ENCODE measurements around the gene NET1. TPM values are rescaled to one million over a fixed set of nuclear protein-coding genes. Genes with fewer than 3 reads are reported as not detected.

NET1 gene
- total RNA-seq, 4 donors from 2014 or later, result 272 to 430 (median 363) TPM

- no peak for TF ChIP-seq POLR2AphosphoS5 (IDR thresholded peaks at IDR 0.05)
- no peak for TF ChIP-seq CTCF (IDR thresholded peaks at IDR 0.05)
- TF ChIP-seq POLR2A (IDR thresholded peaks at IDR 0.05; ENCODE audit: low read depth), result no peak
- TF ChIP-seq EP300 (IDR thresholded peaks at IDR 0.05), result no peak
- WGBS, result 78% methylated on average over 5 of the region's 5 CpGs
- Histone ChIP-seq H3K9me3 (no peaks in the 10 kb centered on the region), H3K4me1 (peaks cover 6 to 36% (median 28%) of the 10 kb centered on the region in 4 donors), H3K27me3 (no peaks in the 10 kb centered on the region), H3K27ac (replicated peaks in 1 of 4) (peak overlapping the region in 2 of 4 donors; percentile 74 to 76), H3K4me3 (no peak overlapping the region), H3K36me3 (no peaks in the 10 kb centered on the region)
- intact Hi-C loops (cut with DNase I), result no loop called here
- DNase-seq (ENCODE audit: extremely low spot score), result no peak
Measured at GRCh38 chr10:5445006-5445405, 32.6 kb downstream of the NET1 start.

DNA sequence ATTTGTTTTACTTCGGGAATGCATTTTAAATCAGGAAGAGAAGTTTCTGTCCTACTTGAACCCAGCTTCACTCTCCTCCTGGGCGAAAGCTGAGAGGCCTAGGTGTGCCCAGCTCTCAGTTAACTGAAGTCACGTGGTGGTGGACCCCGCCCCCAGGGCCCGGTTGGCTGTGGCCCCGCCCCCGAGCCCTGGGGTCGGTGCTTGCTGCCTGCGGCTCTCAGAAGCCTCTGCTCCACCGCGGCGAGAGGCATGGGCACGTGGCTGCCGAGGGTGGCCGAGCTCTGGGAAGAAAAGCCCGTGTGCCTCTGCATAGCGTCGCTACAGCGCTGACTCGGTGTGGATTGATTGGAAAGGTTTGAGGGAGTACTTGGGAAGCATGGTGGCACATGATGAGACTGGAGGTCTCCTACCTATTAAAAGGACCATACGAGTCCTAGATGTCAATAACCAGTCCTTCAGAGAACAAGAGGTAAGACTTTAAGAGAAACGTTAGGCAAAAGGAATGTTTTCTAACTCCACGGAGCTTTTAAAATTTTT is 34.1 kb downstream of the NET1 start:
- WGBS, result 11% methylated on average over 11 of the region's 23 CpGs
- no peaks in the 10 kb centered on the region for H3K9me3 ChIP-seq
- DNase-seq (ENCODE audit: extremely low spot score), result peak; percentile 98
- intact Hi-C loops (cut with DNase I), result loop anchor here (2.0 kb wide), 1 partner anchor 176 kb away; no protein-coding TSS in a partner anchor
- TF ChIP-seq POLR2AphosphoS5 (IDR thresholded peaks at IDR 0.05), result peak; percentile 99
- peak; percentile 68 for TF ChIP-seq POLR2A (IDR thresholded peaks at IDR 0.05; ENCODE audit: low read depth)
- no peak for TF ChIP-seq EP300 (IDR thresholded peaks at IDR 0.05)
- peak overlapping the region; percentile 59 to 74 (median 66) for H3K4me3 ChIP-seq
- no peaks in the 10 kb centered on the region for H3K36me3 ChIP-seq
- H3K4me1 ChIP-seq, result peaks cover 6 to 49% (median 39%) of the 10 kb centered on the region in 4 donors
- H3K27me3 ChIP-seq, result no peaks in the 10 kb centered on the region
- peak overlapping the region; percentile 74 to 85 (median 78) for H3K27ac ChIP-seq (replicated peaks in 1 of 4)

DNA sequence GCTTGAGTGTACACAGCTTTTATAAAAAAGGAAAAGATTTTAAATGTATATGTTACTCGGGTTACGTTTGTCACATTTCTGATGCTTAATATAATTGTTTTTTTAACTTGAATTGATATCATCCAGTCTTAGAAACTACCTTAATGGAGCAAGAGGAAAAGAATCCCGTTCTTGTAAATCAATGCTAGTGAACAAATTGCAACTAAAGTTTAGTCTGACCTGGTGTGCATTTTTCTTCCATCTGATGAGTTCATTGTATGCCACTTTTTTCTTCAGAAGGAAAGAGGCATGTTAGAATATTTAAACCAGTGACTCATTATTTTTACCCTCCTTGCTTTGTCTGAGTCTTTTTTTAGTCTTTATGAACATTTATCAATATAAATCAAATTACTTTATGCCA is 34.7 kb downstream of the NET1 start:
- no peaks in the 10 kb centered on the region for H3K27me3 ChIP-seq
- peak overlapping the region; percentile 59 to 74 (median 66) for H3K4me3 ChIP-seq
- H3K27ac ChIP-seq (replicated peaks in 1 of 4), result peak overlapping the region; percentile 74 to 85 (median 78)
- intact Hi-C loops (cut with DNase I), result loop anchor here (2.0 kb wide), 1 partner anchor 176 kb away; no protein-coding TSS in a partner anchor
- DNase-seq (ENCODE audit: extremely low spot score), result no peak
- H3K4me1 ChIP-seq, result peaks cover 6 to 53% (median 42%) of the 10 kb centered on the region in 4 donors
- TF ChIP-seq POLR2A (IDR thresholded peaks at IDR 0.05; ENCODE audit: low read depth), result no peak
- no peak for TF ChIP-seq POLR2AphosphoS5 (IDR thresholded peaks at IDR 0.05)
- TF ChIP-seq EP300 (IDR thresholded peaks at IDR 0.05), result no peak
- TF ChIP-seq CTCF (IDR thresholded peaks at IDR 0.05), result no peak
- H3K9me3 ChIP-seq, result no peaks in the 10 kb centered on the region
- H3K36me3 ChIP-seq, result peaks cover under 1 to 5% (median 1%) of the 10 kb centered on the region in 4 donors
- WGBS, result 24% methylated on average over 3 of the region's 3 CpGs

- peak overlapping the region; percentile 74 to 85 (median 78) for H3K27ac ChIP-seq (replicated peaks in 1 of 4)
- no peaks in the 10 kb centered on the region for H3K9me3 ChIP-seq
- H3K36me3 ChIP-seq, result peaks cover 6 to 11% (median 7%) of the 10 kb centered on the region in 4 donors
- no peaks in the 10 kb centered on the region for H3K27me3 ChIP-seq
- intact Hi-C loops (cut with DNase I), result loop anchor here (2.0 kb wide), 2 partner anchors 111 to 175 kb away; no protein-coding TSS in a partner anchor
- H3K4me3 ChIP-seq, result peak overlapping the region; percentile 59 to 74 (median 66)
- peaks cover 6 to 48% (median 39%) of the 10 kb centered on the region in 4 donors for H3K4me1 ChIP-seq
- 17% methylated on average over 5 of the region's 5 CpGs for WGBS
- DNase-seq (ENCODE audit: extremely low spot score), result no peak
- TF ChIP-seq POLR2A (IDR thresholded peaks at IDR 0.05; ENCODE audit: low read depth) (no peak), EP300 (IDR thresholded peaks at IDR 0.05) (no peak), POLR2AphosphoS5 (IDR thresholded peaks at IDR 0.05) (peak in 1 of 2 donors; percentile 45), CTCF (IDR thresholded peaks at IDR 0.05) (no peak)
Measured at GRCh38 chr10:5447611-5448071, 35.3 kb downstream of the NET1 start.

GRCh38 chr10:5448333-5449001 is 36.1 kb downstream of the NET1 start:
- DNase-seq (ENCODE audit: extremely low spot score), result no peak
- Histone ChIP-seq H3K27me3 (no peaks in the 10 kb centered on the region), H3K4me3 (peak overlapping the region; percentile 59 to 74 (median 66)), H3K36me3 (peaks cover 14 to 19% (median 15%) of the 10 kb centered on the region in 4 donors), H3K27ac (replicated peaks in 1 of 4) (peak overlapping the region; percentile 74 to 85 (median 78)), H3K9me3 (no peaks in the 10 kb centered on the region), H3K4me1 (peaks cover 6 to 44% (median 37%) of the 10 kb centered on the region in 4 donors)
- intact Hi-C loops (cut with DNase I), result loop anchor here (2.0 kb wide), 1 partner anchor 110 kb away; no protein-coding TSS in a partner anchor
- TF ChIP-seq POLR2AphosphoS5 (IDR thresholded peaks at IDR 0.05) (no peak), CTCF (IDR thresholded peaks at IDR 0.05) (no peak), EP300 (IDR thresholded peaks at IDR 0.05) (no peak), POLR2A (IDR thresholded peaks at IDR 0.05; ENCODE audit: low read depth) (no peak)
- WGBS, result 28% methylated on average over 4 of the region's 4 CpGs

Data from esophagus muscularis mucosa (tissue), 4 donors.